Measurements from ENCODE around the gene ZPBP2. TPM values are rescaled to one million over a fixed set of nuclear protein-coding genes. Genes with fewer than 3 reads are reported as not detected.
"Not testable (repeated sequence)": the region's sequence is repeated elsewhere in the genome, so short reads cannot be mapped to it uniquely, and the experiment has no call there.

ZPBP2 gene
- total RNA-seq, 1 experiment from 2014 or later = not detected

GRCh38 chr17:39899215-39899614 is 31.2 kb downstream of the ZPBP2 start:
- H3K9me3 ChIP-seq (ENCODE audit: control insufficient read depth, low read depth, low read length) = no peaks in the 10 kb centered on the region
- no peak overlapping the region for H3K23ac ChIP-seq (ENCODE audit: insufficient read length, low read depth, low read length)
- no peak overlapping the region for H3K14ac ChIP-seq (ENCODE audit: insufficient read depth, low read length)
- H4K8ac ChIP-seq (replicated peaks; ENCODE audit: insufficient read length, low read depth, low read length) = no peak overlapping the region
- no peaks in the 10 kb centered on the region for H3K4me1 ChIP-seq (ENCODE audit: insufficient read depth, low read length)
- H2AFZ ChIP-seq (ENCODE audit: low read length) = no peak overlapping the region
- no peak for TF ChIP-seq CTCF (conservative IDR thresholded peaks at IDR 0.05)
- H2AK5ac ChIP-seq (ENCODE audit: insufficient read length, low read length) = no peak overlapping the region
- H2BK120ac ChIP-seq (ENCODE audit: low read depth, low read length, poor library complexity, severe bottlenecking) = no peak overlapping the region
- H4K91ac ChIP-seq (ENCODE audit: insufficient read length, low read depth, low read length) = no peak overlapping the region
- H3K27ac ChIP-seq (ENCODE audit: insufficient read length, low read depth, low read length) = no peak overlapping the region
- H3K4me1 Mint-ChIP-seq = no peaks in the 10 kb centered on the region
- H2BK12ac ChIP-seq (ENCODE audit: insufficient read length, low read depth, low read length) = no peak overlapping the region
- H4K5ac ChIP-seq (ENCODE audit: insufficient read length, low read depth, low read length) = no peak overlapping the region
- H3K9ac ChIP-seq (ENCODE audit: extremely low read depth, insufficient read length, low read length) = no peak overlapping the region
- H3K4me2 ChIP-seq (ENCODE audit: insufficient read depth, insufficient read length, low read length) = no peak overlapping the region
- no peaks in the 10 kb centered on the region for H3K9me3 Mint-ChIP-seq
- H3K56ac ChIP-seq (ENCODE audit: insufficient read length, low read depth, low read length) = no peak overlapping the region
- H2BK15ac ChIP-seq (ENCODE audit: low read depth, low read length) = no peak overlapping the region
- H2BK5ac ChIP-seq (ENCODE audit: insufficient read length, low read length) = no peak overlapping the region
- no peaks in the 10 kb centered on the region for H3K79me1 ChIP-seq (ENCODE audit: insufficient read depth, low read depth, low read length, poor library complexity, severe bottlenecking)
- H3K36me3 Mint-ChIP-seq (ENCODE audit: insufficient read depth in 1 of 3, low read depth in 3 of 3) = no peaks in the 10 kb centered on the region
- no peaks in the 10 kb centered on the region for H3K27me3 ChIP-seq (ENCODE audit: insufficient read depth, low read length)
- H3K23me2 ChIP-seq (ENCODE audit: insufficient read length, low read depth, low read length, poor library complexity, severe bottlenecking) = no peaks in the 10 kb centered on the region
- H3K27me3 Mint-ChIP-seq (ENCODE audit: low read depth) = peaks cover 1% of the 10 kb centered on the region; the same call in 1 of the 2 replicates
- no peak overlapping the region for H3K4ac ChIP-seq (ENCODE audit: low read depth, low read length)
- no peaks in the 10 kb centered on the region for H3K79me2 ChIP-seq (ENCODE audit: insufficient read depth, low read length)
- no peak for DNase-seq
- no peak overlapping the region for H3K4me3 Mint-ChIP-seq
- H3K27ac Mint-ChIP-seq = no peak overlapping the region
- H3K18ac ChIP-seq (ENCODE audit: insufficient read length, low read depth, low read length) = no peak overlapping the region
- H2BK20ac ChIP-seq (ENCODE audit: low read depth, low read length, poor library complexity, severe bottlenecking) = no peak overlapping the region
- H3T11ph ChIP-seq (ENCODE audit: low read length) = no peak overlapping the region
- no peaks in the 10 kb centered on the region for H4K20me1 ChIP-seq (ENCODE audit: control insufficient read depth, insufficient read depth, insufficient read length)

- H2AFZ ChIP-seq (ENCODE audit: low read length); H3K36me3 Mint-ChIP-seq (ENCODE audit: insufficient read depth in 1 of 3, low read depth in 3 of 3); H3K27me3 Mint-ChIP-seq (ENCODE audit: low read depth): not testable (repeated sequence)
These were observed 34.0 kb downstream of the ZPBP2 start for GRCh38 chr17:39902027-39902426.

More at GRCh38 chr17:39902027-39902426, 34.0 kb downstream of the ZPBP2 start:
- not testable (repeated sequence) for H3K56ac ChIP-seq (ENCODE audit: insufficient read length, low read depth, low read length); H3K4me2 ChIP-seq (ENCODE audit: insufficient read depth, insufficient read length, low read length); H3K9me3 Mint-ChIP-seq; H3K4me1 ChIP-seq (ENCODE audit: insufficient read depth, low read length); DNase-seq; H4K20me1 ChIP-seq (ENCODE audit: control insufficient read depth, insufficient read depth, insufficient read length); H2BK12ac ChIP-seq (ENCODE audit: insufficient read length, low read depth, low read length); H3K18ac ChIP-seq (ENCODE audit: insufficient read length, low read depth, low read length); H2BK20ac ChIP-seq (ENCODE audit: low read depth, low read length, poor library complexity, severe bottlenecking); H3K4ac ChIP-seq (ENCODE audit: low read depth, low read length); H3K27ac ChIP-seq (ENCODE audit: insufficient read length, low read depth, low read length); H4K5ac ChIP-seq (ENCODE audit: insufficient read length, low read depth, low read length); H3K23ac ChIP-seq (ENCODE audit: insufficient read length, low read depth, low read length); H2BK120ac ChIP-seq (ENCODE audit: low read depth, low read length, poor library complexity, severe bottlenecking); H4K8ac ChIP-seq (replicated peaks; ENCODE audit: insufficient read length, low read depth, low read length); H3K79me2 ChIP-seq (ENCODE audit: insufficient read depth, low read length); H2AK5ac ChIP-seq (ENCODE audit: insufficient read length, low read length); H3K9ac ChIP-seq (ENCODE audit: extremely low read depth, insufficient read length, low read length); H3K14ac ChIP-seq (ENCODE audit: insufficient read depth, low read length); H4K91ac ChIP-seq (ENCODE audit: insufficient read length, low read depth, low read length); H3K9me3 ChIP-seq (ENCODE audit: control insufficient read depth, low read depth, low read length); H3K4me3 Mint-ChIP-seq; H3K27ac Mint-ChIP-seq; H3K23me2 ChIP-seq (ENCODE audit: insufficient read length, low read depth, low read length, poor library complexity, severe bottlenecking); H2BK5ac ChIP-seq (ENCODE audit: insufficient read length, low read length); H3K4me1 Mint-ChIP-seq; H3K27me3 ChIP-seq (ENCODE audit: insufficient read depth, low read length); H2BK15ac ChIP-seq (ENCODE audit: low read depth, low read length); H3T11ph ChIP-seq (ENCODE audit: low read length); H3K79me1 ChIP-seq (ENCODE audit: insufficient read depth, low read depth, low read length, poor library complexity, severe bottlenecking)
- no CpG with 5 or more reads among the region's 2 CpGs for WGBS (ENCODE audit: extremely low coverage, insufficient read length, low lambda C conversion rate)

Measured in H9 (cell line).